PC-3 (cell line): Measurements from ENCODE around the gene PDHB.

ENCODE experiments used
- EZH2 ChIP-seq: fragments of 300-600 bp; sonication (generic); IDR thresholded peaks from one replicate; pipeline ENCODE4 v1.6.1; 2017; ENCODE audit warnings: antibody characterized with exemption, mild to moderate bottlenecking, low read length; ENCODE audit not compliant: unreplicated experiment
- TF ChIP-seq, protein P1 (sequence below): fragments of 300-600 bp; sonication (generic); conservative IDR thresholded peaks from 2 replicates; pipeline ENCODE4 v1.5.1; 2017; ENCODE audit warnings: antibody characterized with exemption, low read depth, mild to moderate bottlenecking, low read length

DNA sequence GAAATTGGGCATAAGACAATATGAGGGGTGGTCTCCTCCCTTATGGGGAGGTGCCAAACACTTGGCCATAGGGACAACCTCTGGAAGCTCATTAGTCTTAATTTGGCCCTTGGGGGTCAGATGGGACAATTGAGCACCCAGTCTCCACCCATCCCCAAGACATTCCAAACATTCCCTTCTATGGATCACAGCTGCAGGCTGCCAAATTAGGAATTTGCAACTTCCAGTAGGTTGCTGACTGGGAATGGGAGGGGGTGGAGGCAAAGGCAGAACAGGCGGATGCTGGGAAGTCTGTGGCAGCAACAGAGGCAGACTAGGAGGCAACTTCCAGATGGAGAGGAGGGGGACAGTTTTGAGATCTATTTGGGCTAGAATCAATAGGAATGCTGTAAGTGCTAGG is 1.4 kb upstream of the PDHB start:
- no peak for TF ChIP-seq EZH2
- TF ChIP-seq, protein P1, sequence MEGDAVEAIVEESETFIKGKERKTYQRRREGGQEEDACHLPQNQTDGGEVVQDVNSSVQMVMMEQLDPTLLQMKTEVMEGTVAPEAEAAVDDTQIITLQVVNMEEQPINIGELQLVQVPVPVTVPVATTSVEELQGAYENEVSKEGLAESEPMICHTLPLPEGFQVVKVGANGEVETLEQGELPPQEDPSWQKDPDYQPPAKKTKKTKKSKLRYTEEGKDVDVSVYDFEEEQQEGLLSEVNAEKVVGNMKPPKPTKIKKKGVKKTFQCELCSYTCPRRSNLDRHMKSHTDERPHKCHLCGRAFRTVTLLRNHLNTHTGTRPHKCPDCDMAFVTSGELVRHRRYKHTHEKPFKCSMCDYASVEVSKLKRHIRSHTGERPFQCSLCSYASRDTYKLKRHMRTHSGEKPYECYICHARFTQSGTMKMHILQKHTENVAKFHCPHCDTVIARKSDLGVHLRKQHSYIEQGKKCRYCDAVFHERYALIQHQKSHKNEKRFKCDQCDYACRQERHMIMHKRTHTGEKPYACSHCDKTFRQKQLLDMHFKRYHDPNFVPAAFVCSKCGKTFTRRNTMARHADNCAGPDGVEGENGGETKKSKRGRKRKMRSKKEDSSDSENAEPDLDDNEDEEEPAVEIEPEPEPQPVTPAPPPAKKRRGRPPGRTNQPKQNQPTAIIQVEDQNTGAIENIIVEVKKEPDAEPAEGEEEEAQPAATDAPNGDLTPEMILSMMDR, result no peak
